Fibroblast of lung (primary cell): ENCODE measurements around the gene AK1. TPM values are rescaled to one million over a fixed set of nuclear protein-coding genes. Genes with fewer than 3 reads are reported as not detected.

Source experiments
- DNase-seq, 2 donors: peaks; one replicate each; pipeline versions ENCODE4 v3.0.0 to v3.0.0-alpha.2; 2010; ENCODE audit warnings: low read depth in 2 of 2
- H2AFZ ChIP-seq: 2 replicates; pipeline ENCODE4 v1.5.1; 2012; ENCODE audit warnings: low read length, control low read depth, inconsistent platforms
- H3K27ac ChIP-seq: 2 replicates; pipeline ENCODE4 v1.5.1; 2011; ENCODE audit warnings: low read length, control low read depth; ENCODE audit not compliant: insufficient read depth
- H3K27me3 ChIP-seq: 2 replicates; pipeline ENCODE4 v1.5.1; 2011; ENCODE audit warnings: mild to moderate bottlenecking, low read length; ENCODE audit not compliant: control insufficient read depth, insufficient read depth
- H3K36me3 ChIP-seq: 2 replicates; pipeline ENCODE4 v1.5.1; 2011; ENCODE audit warnings: low read length; ENCODE audit not compliant: control insufficient read depth, insufficient read depth
- H3K4me1 ChIP-seq: 2 replicates; pipeline ENCODE4 v1.5.1; 2011; ENCODE audit warnings: low read length; ENCODE audit not compliant: control insufficient read depth, insufficient read depth; ENCODE audit errors: extremely low read depth
- H3K4me2 ChIP-seq: 2 replicates; pipeline ENCODE4 v1.5.1; 2011; ENCODE audit warnings: low read length, control low read depth; ENCODE audit not compliant: insufficient read depth; ENCODE audit errors: extremely low read depth
- H3K4me3 ChIP-seq, 4 experiments: fragments of 200-600 bp in 1 of 4; sonication (generic) in 1 of 4; replicated peaks in 1 of 4; 2 replicates each; pipeline ENCODE4 v1.5.1; 2011 to 2016; ENCODE audit warnings: low read length in 4 of 4, low read depth in 3 of 4, mild to moderate bottlenecking in 3 of 4, control low read depth in 2 of 4, inconsistent platforms in 1 of 4, mixed read lengths in 1 of 4; ENCODE audit not compliant: insufficient read depth in 1 of 4; ENCODE audit errors: control extremely low read depth in 1 of 4
- H3K79me2 ChIP-seq: 2 replicates; pipeline ENCODE4 v1.5.1; 2012; ENCODE audit warnings: mild to moderate bottlenecking, low read length, inconsistent platforms; ENCODE audit not compliant: control insufficient read depth, insufficient read depth
- H3K9ac ChIP-seq: 2 replicates; pipeline ENCODE4 v1.5.1; 2011; ENCODE audit warnings: mild to moderate bottlenecking, low read length, control low read depth; ENCODE audit not compliant: insufficient read depth
- H3K9me3 ChIP-seq: 2 replicates; pipeline ENCODE4 v1.5.1; 2012; ENCODE audit warnings: low read depth, low read length; ENCODE audit not compliant: control insufficient read depth, insufficient read depth
- H4K20me1 ChIP-seq: 2 replicates; pipeline ENCODE4 v1.5.1; 2011; ENCODE audit warnings: low read length; ENCODE audit not compliant: control insufficient read depth, insufficient read depth; ENCODE audit errors: extremely low read depth
- EZH2 ChIP-seq: IDR thresholded peaks from 2 replicates; pipeline ENCODE4 v1.5.1; 2012; ENCODE audit warnings: low read length, control low read depth, mild to moderate bottlenecking; ENCODE audit errors: missing control alignments
- polyA plus RNA-seq, 2 donors: library from polyadenylated mRNA; depleted of rRNA in 1 of 2; stranded (reverse) in 1 of 2; unstranded in 1 of 2; fragments of >200 nt; gene quantifications; 2 replicates each; pipeline ENCODE4 v1.2.1, GENCODE V29; 2011 to 2012; ENCODE audit warnings: missing spikeins in 1 of 2
- total RNA-seq: library from RNA; depleted of rRNA; stranded (reverse); fragments of >200 nt; gene quantifications from 2 replicates; pipeline ENCODE4 v1.2.1, GENCODE V29; 2014
- TF ChIP-seq, protein P1 (sequence below), 2 donors: IDR thresholded peaks in 1 of 2; conservative IDR thresholded peaks in 1 of 2; 1 replicate in 1 of 2; 2 replicates in 1 of 2; pipeline ENCODE4 v1.5.1; 2011 to 2012; ENCODE audit warnings: low read length in 2 of 2, control low read depth in 1 of 2, inconsistent platforms in 1 of 2, low read depth in 1 of 2, mild to moderate bottlenecking in 1 of 2

AK1 gene
- total and polyA plus RNA-seq, 2 donors (not counting 1 experiment from before 2014, with no cell fraction given), result 47.6 to 73.1 TPM

DNA sequence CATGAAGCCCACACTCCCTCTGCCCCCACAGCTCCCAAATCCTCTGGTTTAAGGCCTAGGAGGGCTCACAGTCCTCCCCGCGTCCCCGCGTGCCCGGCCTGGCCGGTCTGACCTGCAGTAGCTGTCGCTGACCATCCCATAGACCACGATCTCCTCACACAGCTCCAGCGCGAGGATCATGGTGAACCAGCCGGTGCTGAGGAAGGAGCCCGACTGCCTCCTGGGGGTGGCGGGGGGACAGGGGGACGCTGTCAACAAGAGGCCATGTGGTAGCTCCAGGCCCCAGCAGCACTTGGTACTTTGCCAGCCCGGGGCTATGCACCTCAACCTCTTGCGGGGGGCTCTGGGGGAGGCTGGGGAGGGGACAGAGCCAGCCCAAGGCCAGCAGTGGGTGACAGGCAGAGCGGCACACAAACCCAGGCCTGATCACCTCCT, 32.4 kb upstream of the AK1 start:
- Histone ChIP-seq H3K27me3 (no peaks in the 10 kb centered on the region), H4K20me1 (no peaks in the 10 kb centered on the region), H3K4me3 (no peak overlapping the region), H3K27ac (no peak overlapping the region), H3K79me2 (no peaks in the 10 kb centered on the region), H3K9ac (no peak overlapping the region), H3K36me3 (peaks cover 18% of the 10 kb centered on the region), H3K4me2 (no peak overlapping the region), H3K4me1 (peaks cover 12% of the 10 kb centered on the region), H2AFZ (no peak overlapping the region), H3K9me3 (no peaks in the 10 kb centered on the region)
- no peak for DNase-seq
- TF ChIP-seq, protein P1, sequence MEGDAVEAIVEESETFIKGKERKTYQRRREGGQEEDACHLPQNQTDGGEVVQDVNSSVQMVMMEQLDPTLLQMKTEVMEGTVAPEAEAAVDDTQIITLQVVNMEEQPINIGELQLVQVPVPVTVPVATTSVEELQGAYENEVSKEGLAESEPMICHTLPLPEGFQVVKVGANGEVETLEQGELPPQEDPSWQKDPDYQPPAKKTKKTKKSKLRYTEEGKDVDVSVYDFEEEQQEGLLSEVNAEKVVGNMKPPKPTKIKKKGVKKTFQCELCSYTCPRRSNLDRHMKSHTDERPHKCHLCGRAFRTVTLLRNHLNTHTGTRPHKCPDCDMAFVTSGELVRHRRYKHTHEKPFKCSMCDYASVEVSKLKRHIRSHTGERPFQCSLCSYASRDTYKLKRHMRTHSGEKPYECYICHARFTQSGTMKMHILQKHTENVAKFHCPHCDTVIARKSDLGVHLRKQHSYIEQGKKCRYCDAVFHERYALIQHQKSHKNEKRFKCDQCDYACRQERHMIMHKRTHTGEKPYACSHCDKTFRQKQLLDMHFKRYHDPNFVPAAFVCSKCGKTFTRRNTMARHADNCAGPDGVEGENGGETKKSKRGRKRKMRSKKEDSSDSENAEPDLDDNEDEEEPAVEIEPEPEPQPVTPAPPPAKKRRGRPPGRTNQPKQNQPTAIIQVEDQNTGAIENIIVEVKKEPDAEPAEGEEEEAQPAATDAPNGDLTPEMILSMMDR (conservative IDR thresholded peaks at IDR 0.05 in 1 of 2, IDR thresholded peaks at IDR 0.05 in 1 of 2; ENCODE audit: low read depth in 1 of 2, low read length in 2 of 2), result no peak

DNA sequence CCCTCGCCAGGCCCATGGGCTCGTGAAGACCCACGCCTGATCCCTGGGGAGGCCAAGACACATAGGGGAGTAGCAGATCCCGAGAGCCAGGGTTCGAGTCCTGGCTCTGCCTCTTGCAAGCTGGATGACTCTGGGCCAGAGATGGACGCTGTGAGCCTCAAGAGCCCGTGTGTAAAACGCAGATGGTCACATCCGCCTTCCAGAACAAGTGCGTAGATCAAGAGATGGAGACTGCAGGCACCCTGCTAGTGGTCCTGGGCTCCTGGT, 31.1 kb upstream of the AK1 start:
- no peaks in the 10 kb centered on the region for H3K27me3 ChIP-seq
- no peak overlapping the region for H3K4me3 ChIP-seq
- H3K27ac ChIP-seq, result no peak overlapping the region
- peaks cover 16% of the 10 kb centered on the region for H3K36me3 ChIP-seq
- H4K20me1 ChIP-seq, result no peaks in the 10 kb centered on the region
- H3K9me3 ChIP-seq, result no peaks in the 10 kb centered on the region
- no peaks in the 10 kb centered on the region for H3K79me2 ChIP-seq
- TF ChIP-seq, protein P1 (conservative IDR thresholded peaks at IDR 0.05 in 1 of 2, IDR thresholded peaks at IDR 0.05 in 1 of 2; ENCODE audit: low read depth in 1 of 2, low read length in 2 of 2), result no peak
- no peak for TF ChIP-seq EZH2
- no peak for DNase-seq
- no peak overlapping the region for H2AFZ ChIP-seq
- peaks cover 23% of the 10 kb centered on the region for H3K4me1 ChIP-seq
- no peak overlapping the region for H3K4me2 ChIP-seq
- H3K9ac ChIP-seq, result no peak overlapping the region

DNA sequence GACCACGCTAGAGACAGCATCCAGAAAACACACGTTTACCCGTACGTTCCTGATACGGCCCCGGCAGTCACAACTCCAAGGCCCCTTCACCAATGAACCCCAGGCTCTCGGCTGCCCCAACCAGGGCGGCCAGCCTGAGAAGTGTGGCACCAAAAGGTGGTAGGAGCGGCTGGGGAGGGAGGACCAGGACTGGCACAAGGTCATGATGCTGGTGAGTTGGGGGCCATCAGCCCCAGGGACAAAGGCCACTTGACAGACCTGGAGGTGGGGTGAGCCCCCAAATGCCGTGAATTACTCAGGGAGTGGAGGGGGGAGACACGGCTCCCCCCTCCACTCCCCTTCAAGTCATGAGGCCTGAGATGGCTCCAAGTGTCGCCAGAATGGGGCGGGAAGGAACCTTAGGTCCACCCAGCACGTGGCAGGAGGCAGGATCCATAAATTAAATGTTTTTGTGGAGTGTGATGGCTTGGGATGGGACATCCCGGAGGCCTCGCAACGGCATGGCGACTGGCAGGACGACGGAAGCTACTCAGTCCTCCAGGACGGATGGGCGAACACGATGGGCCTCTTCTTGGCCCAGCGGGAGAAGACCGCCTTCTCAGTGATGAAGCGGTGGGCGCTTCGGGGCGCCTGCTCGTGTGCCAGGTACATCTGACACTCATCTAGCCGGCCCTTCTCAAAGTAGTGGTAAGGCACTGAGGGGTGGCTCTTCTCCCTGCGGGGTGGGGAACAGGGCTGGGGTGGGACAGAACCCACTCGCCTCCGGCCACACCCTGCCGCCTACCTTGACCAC, 30.6 kb upstream of the AK1 start:
- H3K9ac ChIP-seq, result no peak overlapping the region
- H3K27ac ChIP-seq, result no peak overlapping the region
- H3K36me3 ChIP-seq, result peaks cover 16% of the 10 kb centered on the region
- no peaks in the 10 kb centered on the region for H3K79me2 ChIP-seq
- no peak overlapping the region for H2AFZ ChIP-seq
- H3K4me3 ChIP-seq, result no peak overlapping the region
- no peak overlapping the region for H3K4me2 ChIP-seq
- no peaks in the 10 kb centered on the region for H3K9me3 ChIP-seq
- peaks cover 28% of the 10 kb centered on the region for H3K4me1 ChIP-seq
- no peaks in the 10 kb centered on the region for H4K20me1 ChIP-seq
- H3K27me3 ChIP-seq, result no peaks in the 10 kb centered on the region
- TF ChIP-seq, protein P1 (conservative IDR thresholded peaks at IDR 0.05 in 1 of 2, IDR thresholded peaks at IDR 0.05 in 1 of 2; ENCODE audit: low read depth in 1 of 2, low read length in 2 of 2), result no peak
- no peak for TF ChIP-seq EZH2
- DNase-seq, result no peak
